ENCODE measurements around the gene RUNX1. TPM values are rescaled to one million over a fixed set of nuclear protein-coding genes. Genes with fewer than 3 reads are reported as not detected.

The RUNX1 gene
- total and polyA plus RNA-seq, 10 donors, result 4.8 to 70.0 (median 43.6) TPM

GRCh38 chr21:35086357-35086756 lies 37.3 kb upstream of the RUNX1 start:
- no peaks in the 10 kb centered on the region for H3K36me3 ChIP-seq
- H3K27me3 ChIP-seq (replicated peaks in 1 of 7), result no peaks in the 10 kb centered on the region
- H3K27ac ChIP-seq, result no peak overlapping the region
- intact Hi-C loops (cut with DNase I; ENCODE audit: low total_unique reads), result no loop called here
- TF ChIP-seq POLR2AphosphoS5 (IDR thresholded peaks at IDR 0.05) (no peak), POLR2A (IDR thresholded peaks at IDR 0.05) (no peak), CTCF (IDR thresholded peaks at IDR 0.05 in 8 of 11, conservative IDR thresholded peaks at IDR 0.05 in 3 of 11) (no peak)
- H3K4me3 ChIP-seq, result no peak overlapping the region
- WGBS, 5 donors, result 53 to 79% (median 70%) methylated on average over 2 of the region's 2 CpGs
- H3K4me1 ChIP-seq, result no peaks in the 10 kb centered on the region
- H3K9me3 ChIP-seq, result peaks cover 0 to 3% (median 0%) of the 10 kb centered on the region in 8 donors
- DNase-seq, result no peak

GRCh38 chr21:35084869-35085268 lies 35.8 kb upstream of the RUNX1 start:
- H3K9me3 ChIP-seq, result peaks cover 0 to 3% (median 0%) of the 10 kb centered on the region in 8 donors
- no peaks in the 10 kb centered on the region for H3K27me3 ChIP-seq (replicated peaks in 1 of 7)
- H3K4me1 ChIP-seq, result no peaks in the 10 kb centered on the region
- H3K27ac ChIP-seq, result no peak overlapping the region
- H3K36me3 ChIP-seq, result no peaks in the 10 kb centered on the region
- intact Hi-C loops (cut with DNase I; ENCODE audit: low total_unique reads), result no loop called here
- no peak overlapping the region for H3K4me3 ChIP-seq
- DNase-seq, result no peak
- 53 to 80% (median 66%) methylated on average over 3 of the region's 3 CpGs for WGBS, 5 donors
- TF ChIP-seq POLR2A (IDR thresholded peaks at IDR 0.05) (no peak), POLR2AphosphoS5 (IDR thresholded peaks at IDR 0.05) (no peak), CTCF (IDR thresholded peaks at IDR 0.05 in 8 of 11, conservative IDR thresholded peaks at IDR 0.05 in 3 of 11) (no peak)

- no peak for DNase-seq
- no peak overlapping the region for H3K4me3 ChIP-seq
- H3K36me3 ChIP-seq, result no peaks in the 10 kb centered on the region
- 71 to 92% (median 84%) methylated on average over 3 of the region's 3 CpGs for WGBS, 5 donors
- TF ChIP-seq POLR2AphosphoS5 (IDR thresholded peaks at IDR 0.05) (no peak), CTCF (IDR thresholded peaks at IDR 0.05 in 8 of 11, conservative IDR thresholded peaks at IDR 0.05 in 3 of 11) (no peak), POLR2A (IDR thresholded peaks at IDR 0.05) (no peak)
- intact Hi-C loops (cut with DNase I; ENCODE audit: low total_unique reads), result no loop called here
- peaks cover 0 to 3% (median 0%) of the 10 kb centered on the region in 8 donors for H3K9me3 ChIP-seq
- H3K4me1 ChIP-seq, result no peaks in the 10 kb centered on the region
- H3K27me3 ChIP-seq (replicated peaks in 1 of 7), result no peaks in the 10 kb centered on the region
- H3K27ac ChIP-seq, result no peak overlapping the region
Observed at GRCh38 chr21:35083246-35083645, 34.1 kb upstream of the RUNX1 start.

- Histone ChIP-seq H3K27me3 (replicated peaks in 1 of 7) (no peaks in the 10 kb centered on the region), H3K4me1 (no peaks in the 10 kb centered on the region), H3K36me3 (no peaks in the 10 kb centered on the region), H3K9me3 (peaks cover 0 to 3% (median 0%) of the 10 kb centered on the region in 8 donors), H3K4me3 (no peak overlapping the region), H3K27ac (no peak overlapping the region)
- intact Hi-C loops (cut with DNase I; ENCODE audit: low total_unique reads), result no loop called here
- no peak for DNase-seq
- no peak for TF ChIP-seq POLR2A (IDR thresholded peaks at IDR 0.05)
- no peak for TF ChIP-seq POLR2AphosphoS5 (IDR thresholded peaks at IDR 0.05)
- WGBS, 5 donors, result 90 to 96% (median 96%) methylated on average over 2 of the region's 2 CpGs
Observed at GRCh38 chr21:35081861-35082260, 32.8 kb upstream of the RUNX1 start.

GRCh38 chr21:35079181-35079580 lies 30.1 kb upstream of the RUNX1 start:
- intact Hi-C loops (cut with DNase I; ENCODE audit: low total_unique reads), result no loop called here
- TF ChIP-seq POLR2AphosphoS5 (IDR thresholded peaks at IDR 0.05) (no peak), CTCF (IDR thresholded peaks at IDR 0.05 in 8 of 11, conservative IDR thresholded peaks at IDR 0.05 in 3 of 11) (no peak), POLR2A (IDR thresholded peaks at IDR 0.05) (no peak)
- Histone ChIP-seq H3K36me3 (no peaks in the 10 kb centered on the region), H3K9me3 (peaks cover 0 to 7% (median 1%) of the 10 kb centered on the region in 8 donors), H3K4me3 (no peak overlapping the region), H3K4me1 (no peaks in the 10 kb centered on the region), H3K27ac (no peak overlapping the region), H3K27me3 (replicated peaks in 1 of 7) (no peaks in the 10 kb centered on the region)
- DNase-seq, result no peak
- WGBS, 5 donors, result 85 to 97% (median 92%) methylated on average over 3 of the region's 3 CpGs

All from spleen (tissue), 11 donors.